ENCODE measurements around the gene MDFI. TPM values are rescaled to one million over a fixed set of nuclear protein-coding genes. Genes with fewer than 3 reads are reported as not detected.

MDFI gene
- total RNA-seq, 1 donor, result not detected

DNA sequence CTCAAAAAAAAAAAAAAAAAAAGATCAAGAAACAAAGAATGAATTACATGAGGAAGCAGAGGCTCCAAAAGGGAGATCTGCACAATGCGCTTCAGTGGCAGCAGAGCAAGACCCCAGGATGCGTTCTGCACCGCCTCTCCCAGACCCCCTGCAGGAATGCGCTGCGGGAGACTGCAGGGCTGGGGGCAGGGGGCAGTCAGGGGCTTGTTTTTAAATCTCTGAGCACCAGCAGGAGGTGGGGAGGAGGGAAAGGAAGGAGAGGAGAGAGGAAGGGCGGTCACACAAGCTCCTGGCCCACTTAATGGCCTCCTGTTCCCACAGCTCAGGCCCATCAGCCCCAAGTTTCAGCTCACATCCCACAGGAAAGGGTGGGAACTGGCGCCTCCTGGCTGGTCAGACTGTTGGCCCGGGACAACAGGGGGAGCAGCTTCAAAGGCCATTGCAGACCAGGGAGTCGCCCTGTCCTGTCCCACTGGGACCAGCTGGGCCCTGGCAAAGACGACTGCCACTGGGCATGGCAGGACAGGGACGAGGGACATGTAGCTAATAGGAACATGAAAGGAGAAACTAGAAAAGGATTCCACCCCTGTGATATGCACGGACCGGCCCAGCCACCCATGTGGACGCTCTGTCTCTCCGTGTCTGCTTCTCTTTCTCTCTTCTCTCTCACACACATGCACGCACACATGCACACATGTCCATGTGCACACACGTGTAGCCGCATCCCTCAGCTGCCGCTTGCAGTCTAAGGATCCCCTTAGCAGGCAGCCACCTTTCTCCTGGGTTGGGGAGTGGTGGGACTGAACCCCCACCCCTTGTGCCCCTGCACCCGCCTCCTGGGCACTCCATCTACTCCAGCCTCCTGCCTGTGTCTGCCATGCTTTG lies 62.4 kb downstream of the MDFI start:
- no peak for DNase-seq (ENCODE audit: low read depth in 2 of 3, low spot score in 2 of 3)

DNA sequence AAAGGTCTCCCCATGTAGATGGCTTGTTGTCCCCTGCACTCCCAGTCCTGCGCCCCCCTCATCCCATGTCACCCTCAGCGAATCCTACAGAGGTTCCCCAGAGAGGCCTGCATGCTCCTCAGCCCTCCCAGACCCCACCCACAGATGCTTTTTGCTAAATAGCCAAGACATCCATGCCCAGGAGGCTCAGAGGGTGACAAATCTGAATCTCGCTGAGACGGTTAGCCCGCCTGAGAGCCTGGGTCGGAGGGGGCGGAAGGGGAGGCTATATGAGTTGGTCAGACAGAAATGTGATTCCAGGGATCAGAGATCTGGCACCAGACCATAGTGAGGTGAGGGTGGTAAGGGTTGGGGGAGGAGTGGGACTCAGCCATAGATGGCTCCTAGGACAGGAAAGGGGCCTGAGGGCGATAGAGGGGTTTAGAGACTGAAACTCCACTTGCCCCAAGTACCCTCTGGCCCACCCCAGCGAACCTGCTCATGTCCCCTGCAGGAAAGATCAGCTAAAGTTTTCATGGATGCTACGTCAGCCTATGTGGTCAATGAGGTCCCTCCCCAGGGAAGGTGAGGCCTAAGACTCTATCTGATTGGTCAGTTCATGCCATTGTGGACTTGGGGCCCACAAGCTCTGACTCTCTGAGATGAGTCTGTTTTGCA lies 63.9 kb downstream of the MDFI start:
- no peak for DNase-seq (ENCODE audit: low read depth in 2 of 3, low spot score in 2 of 3)

DNA sequence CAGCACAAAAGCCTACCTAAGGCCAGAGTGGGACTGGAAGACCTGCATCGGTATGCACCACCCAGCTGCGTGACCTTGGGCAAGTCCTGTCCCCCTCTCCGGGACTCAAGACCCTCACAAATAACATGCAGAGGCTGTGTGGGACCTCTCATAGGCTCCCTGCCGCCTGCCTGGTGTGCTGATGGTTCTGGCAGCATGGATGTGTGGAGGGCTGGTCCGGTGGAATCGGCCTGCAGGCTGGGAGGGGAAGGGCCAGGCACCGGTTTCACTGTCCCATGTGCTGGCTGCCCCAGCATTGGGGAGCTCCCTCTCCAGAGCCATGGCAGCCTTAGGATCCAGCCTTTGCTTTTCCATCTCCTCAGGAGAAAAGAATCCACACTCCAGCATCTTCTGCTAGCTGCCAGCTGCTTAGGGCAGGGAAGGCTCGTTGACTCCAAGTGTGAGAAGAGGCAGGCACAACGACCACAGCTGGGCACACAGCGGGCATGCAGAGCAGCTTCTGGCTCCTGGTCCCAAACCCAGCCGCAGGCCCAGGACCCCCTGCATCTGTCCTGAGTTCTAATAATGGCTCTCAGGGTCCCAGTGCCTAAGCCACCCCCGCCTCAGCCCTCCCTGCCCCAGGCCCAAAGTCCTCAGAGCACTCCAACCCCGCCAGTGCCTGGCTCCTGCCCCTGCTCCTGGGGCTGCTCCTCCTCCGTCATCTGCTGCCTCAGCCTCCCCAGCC lies 64.7 kb downstream of the MDFI start:
- no peak for DNase-seq (ENCODE audit: low read depth in 2 of 3, low spot score in 2 of 3)

Small RNA genes within 50 kb of the gene (small RNA-seq; reads per million reads assigned to genes)
- gene MIR4641, result not detected

Other genes with a start within 250 kb of the MDFI start
- gene FOXP4, start 92.1 kb upstream of the MDFI start, total RNA-seq, result 3.0 TPM
- gene TFEB, start 97.1 kb downstream of the MDFI start, total RNA-seq, result 18.9 TPM
- gene PGC, start 108.9 kb downstream of the MDFI start, total RNA-seq, result not detected
- 8.9 TPM for gene FRS3, start 141.4 kb downstream of the MDFI start, total RNA-seq
- 4.6 TPM for gene PRICKLE4, start 142.3 kb downstream of the MDFI start, total RNA-seq
- 74.3 TPM for gene TOMM6, start 149.2 kb downstream of the MDFI start, total RNA-seq

Measured in hematopoietic multipotent progenitor cell (in vitro differentiated cells).